Ovary (tissue), 3 donors: ENCODE results near the gene CENPU.

ENCODE experiments used
- CTCF ChIP-seq, 3 donors: fragments of 450-650 bp in 2 of 3; fragments of 200-600 bp in 1 of 3; IDR thresholded peaks; one replicate each; pipeline versions ENCODE4 v1.5.1 to v1.8.0; 2016 to 2022; ENCODE audit warnings: antibody characterized with exemption in 3 of 3, mild to moderate bottlenecking in 1 of 3
- EP300 ChIP-seq: sonication (generic); formaldehyde crosslinking; IDR thresholded peaks from one replicate; pipeline ENCODE4 v1.6.1; 2017; ENCODE audit warnings: antibody characterized with exemption
- POLR2A ChIP-seq: fragments of 450-650 bp; IDR thresholded peaks from one replicate; pipeline ENCODE4 v1.6.1; 2017; ENCODE audit warnings: antibody characterized with exemption, mild to moderate bottlenecking, moderate library complexity
- donor health status: DM: no; HTN: no; CAD: no.

- no peak for TF ChIP-seq CTCF (IDR thresholded peaks at IDR 0.05)
- TF ChIP-seq POLR2A = no peak
- no peak for TF ChIP-seq EP300
Observed at GRCh38 chr4:184728858-184729257, 5.0 kb downstream of the CENPU start.
